GF-D8 (cell line): ENCODE data around the gene FMC1.

Experiments used
- DNase-seq: peaks from one replicate; lab custom pipeline; 2025; lab: John Stamatoyannopoulos, UW

Gene FMC1

GRCh38 chr7:139374246-139374645 is 33.1 kb downstream of the FMC1 start:
- no peak for DNase-seq

- no peak for DNase-seq
These were observed 41.3 kb downstream of the FMC1 start for GRCh38 chr7:139382439-139382838.

DNA sequence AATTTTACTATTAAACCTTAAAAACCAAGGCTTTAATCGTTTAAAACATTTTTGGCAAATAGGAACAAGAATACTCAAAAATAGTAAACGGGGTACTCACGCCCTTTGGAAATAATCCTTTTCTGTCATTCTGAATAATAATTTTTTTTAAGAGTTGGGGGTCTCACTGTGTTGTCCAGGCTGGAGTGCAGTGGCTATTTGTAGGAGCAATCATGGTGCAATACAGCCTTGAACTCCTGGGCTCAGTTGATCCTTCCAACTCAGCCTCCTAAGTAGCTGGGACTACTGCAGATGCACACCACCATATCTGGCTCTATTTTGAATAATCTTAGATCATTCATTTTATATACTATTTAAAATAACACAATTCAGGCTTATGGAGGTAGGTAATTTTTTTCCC is 43.5 kb downstream of the FMC1 start:
- no peak for DNase-seq

- DNase-seq: no peak
These were observed 46.5 kb downstream of the FMC1 start for GRCh38 chr7:139387594-139387993.

GRCh38 chr7:139389091-139389490 is 48.0 kb downstream of the FMC1 start:
- no peak for DNase-seq

DNA sequence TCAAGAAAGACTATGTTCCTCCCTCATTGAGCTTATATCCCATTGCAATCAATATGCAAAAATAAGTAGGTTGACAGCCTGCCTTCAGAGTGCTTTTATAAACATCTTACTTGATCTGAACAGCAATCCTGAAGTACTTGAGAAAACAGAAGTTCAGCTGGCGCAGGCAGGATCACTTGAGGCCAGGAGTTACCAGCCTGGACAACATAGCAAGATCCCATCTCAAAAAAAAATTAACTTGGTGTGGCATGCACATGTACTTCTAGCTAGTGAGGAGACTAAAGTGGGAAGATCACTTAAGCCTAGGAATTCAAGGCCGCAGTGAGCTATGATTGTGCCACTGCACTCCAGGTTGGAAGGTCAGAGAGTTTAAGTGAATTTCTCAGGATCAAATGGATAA is 48.6 kb downstream of the FMC1 start:
- no peak for DNase-seq

DNA sequence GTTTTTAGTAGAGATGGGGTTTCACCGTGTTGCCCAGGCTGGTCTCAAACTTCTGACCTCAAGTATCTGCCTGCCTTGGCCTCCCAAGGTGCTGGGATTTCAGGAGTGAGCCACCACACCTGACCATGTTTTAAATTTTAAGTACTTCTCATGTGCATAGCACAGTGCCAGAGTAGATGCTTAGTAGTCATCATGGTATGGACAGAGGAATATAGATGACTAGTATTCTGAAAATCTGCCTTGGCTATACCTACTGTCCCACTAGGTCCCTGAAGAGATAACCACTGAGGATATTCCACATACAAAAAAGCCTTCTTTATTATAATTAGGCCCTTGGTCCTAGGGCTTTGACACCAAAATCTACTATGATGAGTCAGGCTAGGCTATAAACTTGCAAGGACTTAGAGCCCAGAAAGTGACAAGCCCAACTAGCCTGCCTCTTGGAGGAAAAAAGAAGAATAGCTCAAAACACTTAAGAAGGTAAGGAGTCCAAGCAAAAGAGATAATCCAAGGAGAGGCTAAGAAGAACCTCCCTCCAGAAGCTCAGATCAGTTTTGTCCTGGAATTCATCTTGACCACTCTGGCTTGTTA is 52.6 kb downstream of the FMC1 start:
- no peak for DNase-seq

DNA sequence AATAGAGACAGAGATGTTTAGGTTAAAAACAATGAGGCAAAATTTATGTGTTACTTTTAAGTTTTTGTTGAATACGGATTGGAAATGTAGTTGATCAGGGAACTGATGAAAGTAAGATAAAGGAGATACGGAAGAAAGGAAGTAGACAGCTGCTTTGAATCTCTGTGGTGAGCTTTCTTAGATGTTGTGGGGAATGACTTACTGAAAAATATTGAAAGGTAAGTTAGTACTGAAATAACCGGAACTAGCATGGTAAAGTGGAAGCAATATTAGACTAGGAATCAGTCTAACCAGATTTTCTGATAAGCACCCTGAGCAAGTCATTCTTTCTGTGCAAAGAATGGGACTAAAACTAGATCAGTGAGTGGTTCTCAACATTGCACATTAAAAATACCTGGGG is 53.4 kb downstream of the FMC1 start:
- no peak for DNase-seq
